WTC11 (cell line): ENCODE data around the gene FADS6. TPM values are rescaled to one million over a fixed set of nuclear protein-coding genes. Genes with fewer than 3 reads are reported as not detected.
A peak's percentile ranks its signal among the peaks of the same experiment; 100 is the strongest.

Experiments
- ATAC-seq: fragments of 200-7000 bp; cut with Tn5 transposase; 2 replicates; pipeline ENCODE4 v1.10.0; 2021; ENCODE audit warnings: mild to moderate bottlenecking, moderate library complexity
- CTCF ChIA-PET: fragments of 300-600 bp; sonication (Branson Sonifier 250); formaldehyde crosslinking; loops from one replicate; lab custom pipeline; 2021; ENCODE audit warnings: antibody characterized with exemption; lab: Charles Lee
- POLR2A ChIA-PET: fragments of 350-600 bp; sonication (Branson Sonifier 250); formaldehyde crosslinking; loops from one replicate; lab custom pipeline; 2021; ENCODE audit warnings: antibody characterized with exemption; lab: Charles Lee
- DNase-seq: peaks from one replicate; pipeline ENCODE4 v3.0.0; 2021; ENCODE audit warnings: low spot score
- H3K27ac Mint-ChIP-seq: 2 replicates; pipeline ENCODE4 v1.8.0; 2021; ENCODE audit warnings: mixed read lengths
- H3K27me3 Mint-ChIP-seq: 2 replicates; pipeline ENCODE4 v1.8.0; 2021; ENCODE audit warnings: low read depth, mild to moderate bottlenecking, moderate library complexity, mixed read lengths
- H3K36me3 Mint-ChIP-seq: 2 replicates; pipeline ENCODE4 v1.8.0; 2021; ENCODE audit warnings: mixed read lengths
- H3K4me1 Mint-ChIP-seq: 2 replicates; pipeline ENCODE4 v1.8.0; 2022; ENCODE audit warnings: mixed read lengths
- H3K4me3 Mint-ChIP-seq: 2 replicates; pipeline ENCODE4 v1.8.0; 2021; ENCODE audit warnings: mild to moderate bottlenecking, moderate library complexity, mixed read lengths
- H3K9me3 Mint-ChIP-seq: 2 replicates; pipeline ENCODE4 v1.8.0; 2021; ENCODE audit warnings: mixed read lengths
- CBFB ChIP-seq: sonication (generic); formaldehyde crosslinking; IDR thresholded peaks from 2 replicates; pipeline ENCODE4 v1.8.1; 2022; ENCODE audit warnings: mild to moderate bottlenecking, low read depth, missing genetic modification reagents
- KAT7 ChIP-seq: sonication (generic); formaldehyde crosslinking; IDR thresholded peaks from 2 replicates; pipeline ENCODE4 v1.8.1; 2023; ENCODE audit warnings: missing genetic modification reagents, mild to moderate bottlenecking, borderline replicate concordance
- MYBL2 ChIP-seq: sonication (generic); formaldehyde crosslinking; IDR thresholded peaks from 2 replicates; pipeline ENCODE4 v1.8.1; 2023; ENCODE audit warnings: mild to moderate bottlenecking, moderate library complexity, missing genetic modification reagents
- NR2C2 ChIP-seq: sonication (generic); formaldehyde crosslinking; IDR thresholded peaks from 2 replicates; pipeline ENCODE4 v1.8.0; 2022; ENCODE audit warnings: mild to moderate bottlenecking, missing genetic modification reagents
- RORB ChIP-seq: fragments of 250-450 bp; sonication (Bioruptor Pico); IDR thresholded peaks from 2 replicates; pipeline ENCODE4 v1.9.0; 2021; ENCODE audit warnings: mild to moderate bottlenecking
- TEAD1 ChIP-seq: sonication (generic); formaldehyde crosslinking; IDR thresholded peaks from 2 replicates; pipeline ENCODE4 v1.8.0; 2022; ENCODE audit warnings: mild to moderate bottlenecking, missing genetic modification reagents
- ZBTB21 ChIP-seq: sonication (generic); formaldehyde crosslinking; IDR thresholded peaks from 2 replicates; pipeline ENCODE4 v1.8.1; 2023; ENCODE audit warnings: mild to moderate bottlenecking, missing genetic modification reagents, borderline replicate concordance
- total RNA-seq: library from RNA; stranded (reverse); gene quantifications from 3 replicates; pipeline ENCODE4 v1.2.3, GENCODE V29; 2021
- TF ChIP-seq, protein P1 (sequence below): sonication (generic); formaldehyde crosslinking; IDR thresholded peaks from 2 replicates; pipeline ENCODE4 v1.8.0; 2022; ENCODE audit warnings: mild to moderate bottlenecking, missing genetic modification reagents
- TF ChIP-seq, protein P2 (sequence below): sonication (generic); formaldehyde crosslinking; IDR thresholded peaks from 2 replicates; pipeline ENCODE4 v1.8.0; 2022; ENCODE audit warnings: missing genetic modification reagents
- TF ChIP-seq, protein P3 (sequence below): sonication (generic); formaldehyde crosslinking; IDR thresholded peaks from 2 replicates; pipeline ENCODE4 v1.8.1; 2022; ENCODE audit warnings: low read depth, mild to moderate bottlenecking, moderate library complexity, missing genetic modification reagents, borderline replicate concordance
- TF ChIP-seq, protein P4 (sequence below): fragments of 250-450 bp; sonication (Bioruptor Pico); IDR thresholded peaks from 2 replicates; pipeline ENCODE4 v1.9.0; 2021; ENCODE audit warnings: mild to moderate bottlenecking
- TF ChIP-seq, protein P5 (sequence below): sonication (generic); formaldehyde crosslinking; IDR thresholded peaks from 2 replicates; pipeline ENCODE4 v1.8.0; 2023; ENCODE audit warnings: missing genetic modification reagents, mild to moderate bottlenecking, borderline replicate concordance
- TF ChIP-seq, protein P6 (sequence below): fragments of 250-450 bp; sonication (Bioruptor Pico); conservative IDR thresholded peaks from 2 replicates; pipeline ENCODE4 v1.9.0; 2021; ENCODE audit warnings: mild to moderate bottlenecking
- TF ChIP-seq, protein P7 (sequence below): sonication (generic); formaldehyde crosslinking; IDR thresholded peaks from 2 replicates; pipeline ENCODE4 v1.8.1; 2023; ENCODE audit warnings: mild to moderate bottlenecking, missing genetic modification reagents, moderate library complexity

FADS6 gene
- total RNA-seq, 1 experiment from 2014 or later = 1.2 TPM

DNA sequence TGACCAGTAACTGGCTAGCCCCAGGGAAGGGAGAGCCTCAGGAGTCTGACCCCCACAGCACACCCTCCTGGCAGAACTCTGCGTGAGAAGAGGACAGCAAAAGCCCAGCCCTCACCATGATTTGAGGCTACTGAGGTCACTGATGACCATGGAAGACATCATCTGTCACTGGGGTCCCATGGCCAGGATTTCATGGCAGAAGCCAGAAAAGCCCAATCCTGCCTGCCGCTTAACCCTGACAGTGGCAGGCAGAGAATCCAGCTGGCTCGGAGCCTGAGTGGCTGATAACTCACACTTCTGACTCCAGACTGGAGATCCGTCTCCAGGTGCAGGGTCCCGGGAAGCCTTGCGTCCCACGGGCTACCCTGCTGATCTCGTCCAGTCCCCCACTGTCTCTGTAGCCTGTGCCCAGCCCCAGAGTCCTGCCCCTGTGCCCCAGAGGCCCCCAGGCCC lies 51.3 kb downstream of the FADS6 start:
- H3K9me3 Mint-ChIP-seq = no peaks in the 10 kb centered on the region
- H3K4me1 Mint-ChIP-seq = peaks cover 21% of the 10 kb centered on the region
- peak; percentile 9 for ATAC-seq
- H3K4me3 Mint-ChIP-seq = peak overlapping the region; percentile 22
- no peak for DNase-seq
- ChIA-PET CTCF (interaction anchor here (0.8 to 12.3 kb wide), 32 partner anchors 10 to 419 kb away, joined by 3 to 347 read pairs (median 6); partner anchors contain the start of genes FDXR, GGA3, GRIN2C and MRPL58), POLR2A (interaction anchor here (1.0 to 1.7 kb wide), 3 partner anchors 10 to 31 kb away, joined by 3 to 9 read pairs (median 4); partner anchors contain the start of gene FDXR)
- peaks cover 51% of the 10 kb centered on the region for H3K27me3 Mint-ChIP-seq
- no peak overlapping the region for H3K27ac Mint-ChIP-seq
- no peaks in the 10 kb centered on the region for H3K36me3 Mint-ChIP-seq
- no peak for TF ChIP-seq KAT7 (CRISPR knock-in tag)
- no peak for TF ChIP-seq ZBTB21
- TF ChIP-seq, protein P1, sequence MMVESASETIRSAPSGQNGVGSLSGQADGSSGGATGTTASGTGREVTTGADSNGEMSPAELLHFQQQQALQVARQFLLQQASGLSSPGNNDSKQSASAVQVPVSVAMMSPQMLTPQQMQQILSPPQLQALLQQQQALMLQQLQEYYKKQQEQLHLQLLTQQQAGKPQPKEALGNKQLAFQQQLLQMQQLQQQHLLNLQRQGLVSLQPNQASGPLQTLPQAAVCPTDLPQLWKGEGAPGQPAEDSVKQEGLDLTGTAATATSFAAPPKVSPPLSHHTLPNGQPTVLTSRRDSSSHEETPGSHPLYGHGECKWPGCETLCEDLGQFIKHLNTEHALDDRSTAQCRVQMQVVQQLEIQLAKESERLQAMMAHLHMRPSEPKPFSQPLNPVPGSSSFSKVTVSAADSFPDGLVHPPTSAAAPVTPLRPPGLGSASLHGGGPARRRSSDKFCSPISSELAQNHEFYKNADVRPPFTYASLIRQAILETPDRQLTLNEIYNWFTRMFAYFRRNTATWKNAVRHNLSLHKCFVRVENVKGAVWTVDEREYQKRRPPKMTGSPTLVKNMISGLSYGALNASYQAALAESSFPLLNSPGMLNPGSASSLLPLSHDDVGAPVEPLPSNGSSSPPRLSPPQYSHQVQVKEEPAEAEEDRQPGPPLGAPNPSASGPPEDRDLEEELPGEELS (CRISPR knock-in tag) = no peak
- no peak for TF ChIP-seq NR2C2 (CRISPR knock-in tag)
- 0 out of 2 replicates have a peak, but pooled peaks have one; percentile 34 for TF ChIP-seq MYBL2 (CRISPR knock-in tag)
- TF ChIP-seq, protein P2, sequence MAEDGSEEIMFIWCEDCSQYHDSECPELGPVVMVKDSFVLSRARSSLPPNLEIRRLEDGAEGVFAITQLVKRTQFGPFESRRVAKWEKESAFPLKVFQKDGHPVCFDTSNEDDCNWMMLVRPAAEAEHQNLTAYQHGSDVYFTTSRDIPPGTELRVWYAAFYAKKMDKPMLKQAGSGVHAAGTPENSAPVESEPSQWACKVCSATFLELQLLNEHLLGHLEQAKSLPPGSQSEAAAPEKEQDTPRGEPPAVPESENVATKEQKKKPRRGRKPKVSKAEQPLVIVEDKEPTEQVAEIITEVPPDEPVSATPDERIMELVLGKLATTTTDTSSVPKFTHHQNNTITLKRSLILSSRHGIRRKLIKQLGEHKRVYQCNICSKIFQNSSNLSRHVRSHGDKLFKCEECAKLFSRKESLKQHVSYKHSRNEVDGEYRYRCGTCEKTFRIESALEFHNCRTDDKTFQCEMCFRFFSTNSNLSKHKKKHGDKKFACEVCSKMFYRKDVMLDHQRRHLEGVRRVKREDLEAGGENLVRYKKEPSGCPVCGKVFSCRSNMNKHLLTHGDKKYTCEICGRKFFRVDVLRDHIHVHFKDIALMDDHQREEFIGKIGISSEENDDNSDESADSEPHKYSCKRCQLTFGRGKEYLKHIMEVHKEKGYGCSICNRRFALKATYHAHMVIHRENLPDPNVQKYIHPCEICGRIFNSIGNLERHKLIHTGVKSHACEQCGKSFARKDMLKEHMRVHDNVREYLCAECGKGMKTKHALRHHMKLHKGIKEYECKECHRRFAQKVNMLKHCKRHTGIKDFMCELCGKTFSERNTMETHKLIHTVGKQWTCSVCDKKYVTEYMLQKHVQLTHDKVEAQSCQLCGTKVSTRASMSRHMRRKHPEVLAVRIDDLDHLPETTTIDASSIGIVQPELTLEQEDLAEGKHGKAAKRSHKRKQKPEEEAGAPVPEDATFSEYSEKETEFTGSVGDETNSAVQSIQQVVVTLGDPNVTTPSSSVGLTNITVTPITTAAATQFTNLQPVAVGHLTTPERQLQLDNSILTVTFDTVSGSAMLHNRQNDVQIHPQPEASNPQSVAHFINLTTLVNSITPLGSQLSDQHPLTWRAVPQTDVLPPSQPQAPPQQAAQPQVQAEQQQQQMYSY (CRISPR knock-in tag) = 0 out of 2 replicates have a peak, but pooled peaks have one; percentile 18
- TF ChIP-seq, all 79 proteins: peak for 2

DNA sequence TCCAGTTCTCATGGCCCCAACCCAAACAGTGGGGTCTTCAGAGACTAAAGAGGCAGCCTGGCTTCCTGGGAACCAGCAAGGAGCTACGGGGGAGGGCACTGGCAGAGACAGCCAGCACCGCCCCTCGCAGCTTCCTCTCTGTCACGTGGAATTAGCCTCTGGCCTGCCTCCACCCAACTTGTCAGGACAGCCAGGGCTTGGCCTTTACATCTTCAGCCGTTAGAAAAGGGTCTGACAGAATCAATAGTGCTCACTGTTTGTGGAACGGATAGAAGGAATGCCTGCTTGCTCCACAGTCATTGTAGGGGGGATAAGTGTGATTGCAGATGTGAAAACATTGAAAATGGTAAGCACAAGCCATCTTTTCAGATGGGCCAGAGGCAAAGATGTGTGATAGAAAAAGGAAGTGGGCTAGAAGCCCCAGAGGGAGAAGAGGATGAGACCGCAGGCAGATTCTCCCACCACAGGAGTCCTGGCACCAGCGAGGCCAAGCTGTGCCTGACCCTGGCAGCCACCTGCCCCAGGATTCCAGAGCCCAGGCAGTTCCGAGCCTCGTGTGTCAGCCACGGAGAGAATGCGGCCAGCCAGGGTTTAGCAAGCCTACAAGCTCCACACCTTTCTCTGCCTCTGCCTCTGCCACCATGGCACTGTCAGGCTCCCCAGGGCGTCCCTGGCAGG lies 52.3 kb downstream of the FADS6 start:
- Mint-ChIP-seq H3K4me1 (peaks cover 21% of the 10 kb centered on the region), H3K4me3 (no peak overlapping the region; the same call in 1 of the 2 replicates), H3K36me3 (no peaks in the 10 kb centered on the region; the same call in 1 of the 2 replicates), H3K27ac (no peak overlapping the region), H3K9me3 (no peaks in the 10 kb centered on the region), H3K27me3 (peaks cover 43% of the 10 kb centered on the region)
- CTCF ChIA-PET = interaction anchor here (0.8 to 5.5 kb wide), 20 partner anchors 9 to 275 kb away, joined by 3 to 63 read pairs (median 5); partner anchors contain the start of genes GRIN2C, NAT9 and RAB37
- ATAC-seq (peak; percentile 13; the same call in 1 of the 2 replicates), DNase-seq (no peak)
- POLR2A ChIA-PET = interaction anchor here (1.1 to 1.6 kb wide), 2 partner anchors 11 to 32 kb away, joined by 6 to 7 read pairs; partner anchors contain the start of gene FDXR
- TF ChIP-seq, protein P3, sequence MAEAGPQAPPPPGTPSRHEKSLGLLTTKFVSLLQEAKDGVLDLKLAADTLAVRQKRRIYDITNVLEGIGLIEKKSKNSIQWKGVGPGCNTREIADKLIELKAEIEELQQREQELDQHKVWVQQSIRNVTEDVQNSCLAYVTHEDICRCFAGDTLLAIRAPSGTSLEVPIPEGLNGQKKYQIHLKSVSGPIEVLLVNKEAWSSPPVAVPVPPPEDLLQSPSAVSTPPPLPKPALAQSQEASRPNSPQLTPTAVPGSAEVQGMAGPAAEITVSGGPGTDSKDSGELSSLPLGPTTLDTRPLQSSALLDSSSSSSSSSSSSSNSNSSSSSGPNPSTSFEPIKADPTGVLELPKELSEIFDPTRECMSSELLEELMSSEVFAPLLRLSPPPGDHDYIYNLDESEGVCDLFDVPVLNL = no peak
- TF ChIP-seq TEAD1 = no peak
- no peak for TF ChIP-seq RORB (CRISPR knock-in tag)
- TF ChIP-seq, protein P4, sequence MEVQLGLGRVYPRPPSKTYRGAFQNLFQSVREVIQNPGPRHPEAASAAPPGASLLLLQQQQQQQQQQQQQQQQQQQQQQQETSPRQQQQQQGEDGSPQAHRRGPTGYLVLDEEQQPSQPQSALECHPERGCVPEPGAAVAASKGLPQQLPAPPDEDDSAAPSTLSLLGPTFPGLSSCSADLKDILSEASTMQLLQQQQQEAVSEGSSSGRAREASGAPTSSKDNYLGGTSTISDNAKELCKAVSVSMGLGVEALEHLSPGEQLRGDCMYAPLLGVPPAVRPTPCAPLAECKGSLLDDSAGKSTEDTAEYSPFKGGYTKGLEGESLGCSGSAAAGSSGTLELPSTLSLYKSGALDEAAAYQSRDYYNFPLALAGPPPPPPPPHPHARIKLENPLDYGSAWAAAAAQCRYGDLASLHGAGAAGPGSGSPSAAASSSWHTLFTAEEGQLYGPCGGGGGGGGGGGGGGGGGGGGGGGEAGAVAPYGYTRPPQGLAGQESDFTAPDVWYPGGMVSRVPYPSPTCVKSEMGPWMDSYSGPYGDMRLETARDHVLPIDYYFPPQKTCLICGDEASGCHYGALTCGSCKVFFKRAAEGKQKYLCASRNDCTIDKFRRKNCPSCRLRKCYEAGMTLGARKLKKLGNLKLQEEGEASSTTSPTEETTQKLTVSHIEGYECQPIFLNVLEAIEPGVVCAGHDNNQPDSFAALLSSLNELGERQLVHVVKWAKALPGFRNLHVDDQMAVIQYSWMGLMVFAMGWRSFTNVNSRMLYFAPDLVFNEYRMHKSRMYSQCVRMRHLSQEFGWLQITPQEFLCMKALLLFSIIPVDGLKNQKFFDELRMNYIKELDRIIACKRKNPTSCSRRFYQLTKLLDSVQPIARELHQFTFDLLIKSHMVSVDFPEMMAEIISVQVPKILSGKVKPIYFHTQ (CRISPR knock-in tag) = no peak
- TF ChIP-seq, protein P5, sequence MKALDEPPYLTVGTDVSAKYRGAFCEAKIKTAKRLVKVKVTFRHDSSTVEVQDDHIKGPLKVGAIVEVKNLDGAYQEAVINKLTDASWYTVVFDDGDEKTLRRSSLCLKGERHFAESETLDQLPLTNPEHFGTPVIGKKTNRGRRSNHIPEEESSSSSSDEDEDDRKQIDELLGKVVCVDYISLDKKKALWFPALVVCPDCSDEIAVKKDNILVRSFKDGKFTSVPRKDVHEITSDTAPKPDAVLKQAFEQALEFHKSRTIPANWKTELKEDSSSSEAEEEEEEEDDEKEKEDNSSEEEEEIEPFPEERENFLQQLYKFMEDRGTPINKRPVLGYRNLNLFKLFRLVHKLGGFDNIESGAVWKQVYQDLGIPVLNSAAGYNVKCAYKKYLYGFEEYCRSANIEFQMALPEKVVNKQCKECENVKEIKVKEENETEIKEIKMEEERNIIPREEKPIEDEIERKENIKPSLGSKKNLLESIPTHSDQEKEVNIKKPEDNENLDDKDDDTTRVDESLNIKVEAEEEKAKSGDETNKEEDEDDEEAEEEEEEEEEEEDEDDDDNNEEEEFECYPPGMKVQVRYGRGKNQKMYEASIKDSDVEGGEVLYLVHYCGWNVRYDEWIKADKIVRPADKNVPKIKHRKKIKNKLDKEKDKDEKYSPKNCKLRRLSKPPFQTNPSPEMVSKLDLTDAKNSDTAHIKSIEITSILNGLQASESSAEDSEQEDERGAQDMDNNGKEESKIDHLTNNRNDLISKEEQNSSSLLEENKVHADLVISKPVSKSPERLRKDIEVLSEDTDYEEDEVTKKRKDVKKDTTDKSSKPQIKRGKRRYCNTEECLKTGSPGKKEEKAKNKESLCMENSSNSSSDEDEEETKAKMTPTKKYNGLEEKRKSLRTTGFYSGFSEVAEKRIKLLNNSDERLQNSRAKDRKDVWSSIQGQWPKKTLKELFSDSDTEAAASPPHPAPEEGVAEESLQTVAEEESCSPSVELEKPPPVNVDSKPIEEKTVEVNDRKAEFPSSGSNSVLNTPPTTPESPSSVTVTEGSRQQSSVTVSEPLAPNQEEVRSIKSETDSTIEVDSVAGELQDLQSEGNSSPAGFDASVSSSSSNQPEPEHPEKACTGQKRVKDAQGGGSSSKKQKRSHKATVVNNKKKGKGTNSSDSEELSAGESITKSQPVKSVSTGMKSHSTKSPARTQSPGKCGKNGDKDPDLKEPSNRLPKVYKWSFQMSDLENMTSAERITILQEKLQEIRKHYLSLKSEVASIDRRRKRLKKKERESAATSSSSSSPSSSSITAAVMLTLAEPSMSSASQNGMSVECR (CRISPR knock-in tag) = no peak
- TF ChIP-seq, protein P6, sequence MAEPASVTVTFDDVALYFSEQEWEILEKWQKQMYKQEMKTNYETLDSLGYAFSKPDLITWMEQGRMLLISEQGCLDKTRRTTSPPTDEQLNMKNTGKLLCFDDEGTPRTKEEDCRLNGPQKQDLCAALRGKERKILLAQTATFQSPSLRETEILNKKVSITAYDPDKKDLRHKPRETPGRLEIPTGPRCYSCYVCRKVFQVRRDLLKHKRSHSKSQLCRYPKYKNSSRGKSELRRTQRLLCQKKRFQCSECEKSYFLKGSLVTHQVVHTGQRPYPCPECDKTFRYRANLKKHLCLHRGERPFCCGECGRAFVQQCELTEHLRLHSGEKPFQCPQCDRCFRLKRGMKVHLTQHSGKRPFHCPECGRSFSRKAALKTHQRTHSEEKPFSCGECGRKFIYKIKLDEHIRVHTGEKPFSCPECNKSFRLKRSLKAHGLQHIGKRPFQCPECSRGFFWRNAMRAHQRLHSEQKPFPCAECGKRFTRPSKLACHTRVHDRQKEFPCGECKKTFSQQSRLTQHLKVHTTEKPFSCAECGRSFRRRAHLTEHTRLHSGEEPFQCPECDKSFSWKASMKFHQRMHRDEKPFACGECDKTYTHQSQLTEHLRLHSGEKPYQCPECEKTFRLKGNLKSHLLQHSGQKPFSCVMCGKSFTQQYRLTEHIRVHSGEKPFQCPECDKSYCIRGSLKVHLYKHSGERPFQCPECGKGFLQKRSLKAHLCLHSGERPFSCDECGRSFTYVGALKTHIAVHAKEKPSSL (CRISPR knock-in tag) = no peak
- TF ChIP-seq, protein P7, sequence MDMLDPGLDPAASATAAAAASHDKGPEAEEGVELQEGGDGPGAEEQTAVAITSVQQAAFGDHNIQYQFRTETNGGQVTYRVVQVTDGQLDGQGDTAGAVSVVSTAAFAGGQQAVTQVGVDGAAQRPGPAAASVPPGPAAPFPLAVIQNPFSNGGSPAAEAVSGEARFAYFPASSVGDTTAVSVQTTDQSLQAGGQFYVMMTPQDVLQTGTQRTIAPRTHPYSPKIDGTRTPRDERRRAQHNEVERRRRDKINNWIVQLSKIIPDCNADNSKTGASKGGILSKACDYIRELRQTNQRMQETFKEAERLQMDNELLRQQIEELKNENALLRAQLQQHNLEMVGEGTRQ (CRISPR knock-in tag) = peak; percentile 45; the same call in 1 of the 2 replicates
- TF ChIP-seq CBFB = no peak
